HUES48 (cell line): ENCODE results near the gene KRT78.

Experiments
- H3K27ac ChIP-seq: one replicate; pipeline ENCODE4 v1.7.0; 2013; ENCODE audit warnings: low read depth, low read length, inconsistent platforms
- H3K27me3 ChIP-seq: 2 replicates; pipeline ENCODE4 v1.6.1; 2013; ENCODE audit warnings: mild to moderate bottlenecking, low read length; ENCODE audit not compliant: control insufficient read depth, insufficient read depth
- H3K36me3 ChIP-seq: 2 replicates; pipeline ENCODE4 v1.6.1; 2013; ENCODE audit warnings: low read length; ENCODE audit not compliant: control insufficient read depth, insufficient read depth
- H3K4me1 ChIP-seq: 2 replicates; pipeline ENCODE4 v1.6.1; 2013; ENCODE audit warnings: mild to moderate bottlenecking, low read length; ENCODE audit not compliant: control insufficient read depth, insufficient read depth
- H3K4me3 ChIP-seq: 2 replicates; pipeline ENCODE4 v1.5.1; 2013; ENCODE audit warnings: mild to moderate bottlenecking, low read depth, low read length
- H3K9ac ChIP-seq: 2 replicates; pipeline ENCODE4 v1.6.1; 2013; ENCODE audit warnings: mild to moderate bottlenecking, low read depth, low read length, moderate library complexity
- H3K9me3 ChIP-seq: 2 replicates; pipeline ENCODE4 v1.6.1; 2013; ENCODE audit warnings: low read length; ENCODE audit not compliant: control insufficient read depth, insufficient read depth

KRT78 gene

DNA sequence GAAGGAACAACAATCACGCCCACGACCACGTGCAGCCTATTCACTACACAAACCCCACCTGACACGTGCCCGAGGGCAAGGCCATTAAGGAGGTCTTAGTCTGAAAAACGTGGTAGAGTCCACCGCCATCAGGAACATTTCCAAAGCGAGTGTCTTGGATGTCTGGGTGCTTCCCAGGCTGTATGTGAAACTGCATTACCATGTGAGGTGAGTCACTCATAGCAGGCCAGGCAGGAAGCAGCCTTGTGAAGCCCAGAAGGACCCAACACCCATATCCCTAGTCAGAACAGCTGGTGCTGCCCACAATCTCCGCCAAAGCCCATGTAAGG, 11.4 kb downstream of the KRT78 start:
- Histone ChIP-seq H3K36me3 (no peaks in the 10 kb centered on the region), H3K9me3 (no peaks in the 10 kb centered on the region), H3K27ac (no peak overlapping the region), H3K4me1 (no peaks in the 10 kb centered on the region), H3K9ac (no peak overlapping the region), H3K27me3 (no peaks in the 10 kb centered on the region), H3K4me3 (no peak overlapping the region)

DNA sequence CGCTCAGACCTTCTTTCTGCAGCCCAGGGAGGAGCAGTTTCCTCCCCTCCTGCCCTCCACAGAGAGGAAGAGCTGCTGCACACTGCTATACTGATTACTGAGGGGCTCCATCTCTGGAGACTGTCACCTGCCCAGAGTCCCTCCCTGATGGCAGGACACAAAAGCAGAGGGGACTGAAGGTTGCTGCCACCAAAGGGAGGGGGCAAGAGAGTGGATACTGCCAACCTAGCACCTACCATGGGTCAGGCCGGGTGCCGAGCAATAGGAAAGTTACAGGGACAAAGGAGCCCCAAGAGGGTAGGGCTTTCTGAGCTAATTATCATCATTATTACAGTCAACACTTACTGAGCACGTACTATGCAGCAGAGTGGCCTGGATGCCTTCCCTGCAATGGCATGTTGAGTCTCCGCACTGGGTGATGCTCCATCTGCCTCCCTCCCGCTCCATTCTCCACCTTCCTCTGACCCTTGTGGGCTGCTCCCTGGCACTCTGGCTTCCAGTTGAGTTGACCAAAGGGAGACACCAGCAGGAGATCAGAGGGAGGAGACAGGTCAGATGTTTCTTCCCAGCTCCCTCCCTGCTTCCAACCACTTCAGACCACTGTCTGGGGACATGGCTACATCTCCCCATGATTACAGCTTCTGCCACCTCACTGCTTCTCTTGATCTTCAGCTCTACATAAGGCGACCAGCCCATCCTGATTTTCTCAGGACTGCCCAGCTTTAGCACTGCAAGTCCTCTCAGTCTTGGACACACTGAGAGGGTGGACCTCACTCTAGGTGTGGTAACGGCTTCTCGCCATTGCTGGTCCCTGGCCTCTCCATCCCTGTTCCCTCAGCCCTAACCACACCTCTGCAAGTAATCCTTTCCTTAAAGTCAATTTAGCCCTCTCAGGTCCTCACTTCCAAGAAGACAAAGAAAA, 12.0 kb downstream of the KRT78 start:
- Histone ChIP-seq H3K27ac (no peak overlapping the region), H3K9ac (no peak overlapping the region), H3K27me3 (no peaks in the 10 kb centered on the region), H3K4me1 (no peaks in the 10 kb centered on the region), H3K9me3 (no peaks in the 10 kb centered on the region), H3K4me3 (no peak overlapping the region), H3K36me3 (no peaks in the 10 kb centered on the region)

DNA sequence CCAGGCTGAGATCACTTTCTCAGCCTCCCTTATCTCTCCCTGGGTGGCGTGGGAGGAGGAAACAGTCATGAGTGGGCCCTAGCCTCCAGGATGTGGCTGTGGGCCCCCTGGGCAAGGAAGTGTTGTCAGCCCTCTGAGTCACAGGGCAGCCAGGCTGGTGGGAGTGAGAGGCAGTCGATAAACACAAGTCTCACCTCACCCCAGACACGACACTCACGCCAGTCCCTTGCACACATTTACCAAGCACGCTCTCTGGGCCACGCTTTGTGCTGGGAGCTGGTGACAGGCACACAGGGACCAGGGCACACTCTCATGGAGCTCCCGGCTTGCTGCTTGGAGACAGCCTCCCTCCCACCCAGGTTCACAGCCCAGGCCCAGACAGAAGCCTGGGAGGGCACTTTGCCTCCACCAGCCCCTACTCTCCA, 12.7 kb downstream of the KRT78 start:
- Histone ChIP-seq H3K4me1 (no peaks in the 10 kb centered on the region), H3K9me3 (no peaks in the 10 kb centered on the region), H3K27ac (no peak overlapping the region), H3K4me3 (no peak overlapping the region), H3K9ac (no peak overlapping the region), H3K36me3 (no peaks in the 10 kb centered on the region), H3K27me3 (no peaks in the 10 kb centered on the region)

GRCh38 chr12:52835271-52836041, 13.3 kb downstream of the KRT78 start:
- Histone ChIP-seq H3K9ac (no peak overlapping the region), H3K9me3 (no peaks in the 10 kb centered on the region), H3K27me3 (no peaks in the 10 kb centered on the region), H3K4me3 (no peak overlapping the region), H3K36me3 (no peaks in the 10 kb centered on the region), H3K27ac (no peak overlapping the region), H3K4me1 (no peaks in the 10 kb centered on the region)

DNA sequence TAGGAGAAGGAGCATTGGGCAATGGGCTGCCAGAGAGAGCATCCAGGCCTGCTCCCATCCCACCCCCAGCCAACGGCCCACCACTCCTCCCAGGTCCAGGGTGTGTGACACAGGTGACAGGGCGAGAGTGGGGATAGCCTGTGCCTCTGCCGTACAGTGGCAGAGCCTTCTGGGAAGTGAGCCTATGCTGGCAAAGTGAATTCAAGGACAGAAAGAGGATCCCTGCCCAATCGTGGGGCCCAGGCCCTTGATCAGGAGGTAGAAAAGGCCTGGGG, 14.1 kb downstream of the KRT78 start:
- Histone ChIP-seq H3K27ac (no peak overlapping the region), H3K36me3 (no peaks in the 10 kb centered on the region), H3K4me3 (no peak overlapping the region), H3K9ac (no peak overlapping the region), H3K27me3 (no peaks in the 10 kb centered on the region), H3K4me1 (no peaks in the 10 kb centered on the region), H3K9me3 (no peaks in the 10 kb centered on the region)

DNA sequence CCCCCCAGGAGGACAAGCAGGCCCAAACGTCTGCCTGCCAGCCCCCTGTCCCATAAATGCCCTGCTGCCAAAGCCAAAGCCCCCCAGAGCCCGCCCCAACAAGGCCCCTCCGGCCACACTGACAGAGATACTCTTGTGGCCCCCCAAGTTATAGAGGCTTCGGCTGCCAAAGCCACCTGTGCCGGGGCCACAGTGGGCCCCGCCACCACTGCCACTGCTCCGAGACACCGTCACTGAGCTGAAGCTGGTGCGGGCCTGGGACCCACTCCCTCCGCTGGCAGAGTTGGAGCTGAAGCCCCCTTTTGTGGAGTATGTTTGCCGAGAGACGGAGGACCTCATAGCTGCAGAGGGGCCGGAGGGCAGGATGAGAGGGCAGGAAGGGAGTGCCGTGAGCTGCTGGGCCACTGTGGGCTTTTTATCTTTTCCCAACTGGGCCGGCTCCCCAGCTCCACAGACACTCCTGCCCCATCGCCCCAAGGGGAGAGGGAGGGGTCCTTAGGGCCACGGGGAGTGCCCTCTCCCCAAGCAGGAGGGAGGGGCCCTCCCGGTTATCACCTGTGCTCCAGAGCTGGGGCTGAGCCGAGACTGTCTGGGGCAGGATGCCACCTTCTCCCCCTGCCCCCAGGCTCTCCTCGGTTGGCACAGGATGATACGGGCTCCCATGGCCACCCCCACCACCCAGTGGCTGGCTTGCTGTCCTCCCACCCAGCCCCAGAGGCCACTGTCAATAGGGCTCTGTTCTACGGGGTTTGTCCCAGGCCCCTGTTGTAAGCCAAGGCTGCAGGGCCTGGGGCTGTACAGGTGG, 14.7 kb downstream of the KRT78 start, which contains the start of gene KRT79:
TSS of gene KRT79 (minus strand) at position 390 of the 805 bp plus-strand sequence. CDS start at position 339, 51 bp downstream.
- no peak within 1 kb of the TSS for H3K9ac ChIP-seq
- H3K4me3 ChIP-seq, result no peak within 1 kb of the TSS
- H3K36me3 ChIP-seq, result no peaks in the 10 kb centered on the region
- no peaks in the 10 kb centered on the region for H3K4me1 ChIP-seq
- no peaks in the 10 kb centered on the region for H3K9me3 ChIP-seq
- H3K27ac ChIP-seq, result no peak within 1 kb of the TSS
- H3K27me3 ChIP-seq, result no peaks in the 10 kb centered on the region

- H3K27me3 ChIP-seq, result no peaks in the 10 kb centered on the region
- H3K9ac ChIP-seq, result no peak overlapping the region
- no peaks in the 10 kb centered on the region for H3K9me3 ChIP-seq
- H3K4me3 ChIP-seq, result no peak overlapping the region
- no peak overlapping the region for H3K27ac ChIP-seq
- no peaks in the 10 kb centered on the region for H3K36me3 ChIP-seq
- no peaks in the 10 kb centered on the region for H3K4me1 ChIP-seq
Measured at GRCh38 chr12:52832985-52833905, 15.5 kb downstream of the KRT78 start.

DNA sequence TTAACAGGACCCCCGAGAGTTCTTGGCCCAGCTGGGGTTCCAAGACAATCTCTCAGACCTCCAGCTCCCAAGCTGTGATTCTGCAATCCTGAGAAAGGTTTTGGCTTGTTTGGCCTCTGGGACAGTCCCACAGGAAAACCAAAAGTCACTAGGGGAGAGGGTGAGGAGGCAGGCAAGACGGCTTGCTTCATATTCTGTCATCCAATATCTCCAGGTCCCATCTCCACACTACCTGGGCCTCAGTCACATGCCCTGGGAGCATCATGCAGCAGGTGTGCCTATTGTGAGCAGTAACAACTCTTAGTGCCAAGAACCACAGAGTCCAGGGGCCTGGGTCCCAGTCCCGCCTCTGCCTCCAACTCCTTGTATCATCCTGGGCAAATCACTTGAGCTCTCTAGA, 16.3 kb downstream of the KRT78 start:
- no peaks in the 10 kb centered on the region for H3K9me3 ChIP-seq
- peaks cover 3% of the 10 kb centered on the region; the same call in 1 of the 2 replicates for H3K4me1 ChIP-seq
- H3K27ac ChIP-seq, result no peak overlapping the region
- no peak overlapping the region for H3K9ac ChIP-seq
- H3K4me3 ChIP-seq, result no peak overlapping the region
- no peaks in the 10 kb centered on the region for H3K27me3 ChIP-seq
- no peaks in the 10 kb centered on the region for H3K36me3 ChIP-seq

DNA sequence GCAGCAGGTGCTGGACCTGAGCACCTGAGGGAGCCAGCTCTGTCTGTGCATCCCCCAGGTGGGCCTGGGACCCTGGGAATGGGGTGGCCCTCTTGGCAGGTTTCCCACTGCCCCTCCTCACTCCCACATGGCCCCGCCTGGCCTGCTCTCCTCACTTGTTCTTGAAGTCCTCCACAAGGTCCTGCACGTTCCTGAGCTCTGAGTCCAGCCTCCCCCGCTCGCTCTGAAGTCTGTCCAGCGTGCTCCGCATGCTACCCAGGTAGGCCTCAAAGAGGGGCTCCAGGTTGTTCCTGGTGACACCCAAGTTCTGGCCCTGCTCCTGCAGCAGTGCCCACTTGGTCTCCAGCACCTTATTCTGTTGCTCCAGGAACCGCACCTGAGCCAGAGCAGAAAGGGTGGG, 17.5 kb downstream of the KRT78 start:
- no peaks in the 10 kb centered on the region for H3K36me3 ChIP-seq
- H3K9me3 ChIP-seq, result no peaks in the 10 kb centered on the region
- no peak overlapping the region for H3K4me3 ChIP-seq
- no peak overlapping the region for H3K27ac ChIP-seq
- no peak overlapping the region for H3K9ac ChIP-seq
- peaks cover 6% of the 10 kb centered on the region; the same call in 1 of the 2 replicates for H3K4me1 ChIP-seq
- H3K27me3 ChIP-seq, result no peaks in the 10 kb centered on the region
